Measurements from ENCODE around the gene VRK2.

- TF ChIP-seq CTCF (IDR thresholded peaks at IDR 0.05; ENCODE audit: low read length): no peak
- no peak for TF ChIP-seq EZH2 (IDR thresholded peaks at IDR 0.05; ENCODE audit: borderline replicate concordance, low read length)
Observed at GRCh38 chr2:58156780-58157179, 110.2 kb downstream of the VRK2 start.

Data from OCI-LY1 (cell line).